Brain microvascular endothelial cell (primary cell): ENCODE data around the gene NLRP1.

ENCODE experiments used
- DNase-seq: peaks from one replicate; pipeline ENCODE4 v3.0.0-alpha.2; 2020
- H3K27ac ChIP-seq: fragments of 250-450 bp; sonication (Bioruptor Pico); 2 replicates; pipeline ENCODE4 v1.5.1; 2020; ENCODE audit warnings: mild to moderate bottlenecking, moderate library complexity
- H3K27me3 ChIP-seq: fragments of 250-450 bp; sonication (Bioruptor Pico); replicated peaks from 2 replicates; pipeline ENCODE4 v1.5.1; 2020; ENCODE audit warnings: mild to moderate bottlenecking
- H3K36me3 ChIP-seq: fragments of 250-450 bp; sonication (Bioruptor Pico); replicated peaks from 2 replicates; pipeline ENCODE4 v1.5.1; 2020; ENCODE audit warnings: mild to moderate bottlenecking
- H3K4me3 ChIP-seq: 2 replicates; pipeline ENCODE4 v1.5.1; 2011; ENCODE audit warnings: low read depth, mild to moderate bottlenecking, control low read depth, low read length, moderate library complexity
- CTCF ChIP-seq: IDR thresholded peaks from 2 replicates; pipeline ENCODE4 v1.5.1; 2011; ENCODE audit warnings: low read depth, mild to moderate bottlenecking, moderate library complexity, low read length, control low read depth, inconsistent platforms; ENCODE audit errors: missing control alignments
- in situ Hi-C: cut with HindIII; loops from 2 replicates; pipeline ENCODE4 v1.10.0; 2017; ENCODE audit warnings: low sequenced_read_pairs, low pct_ligation_motif_present

Gene NLRP1

GRCh38 chr17:5584383-5585286, at the start of gene NLRP1:
NLRP1 (minus strand) TSS chr17:5584509; CDS start chr17:5583957, 552 bp downstream.
- Histone ChIP-seq H3K4me3 (peak within 1 kb of the TSS; percentile 44), H3K27ac (peak within 1 kb of the TSS; percentile 50)
- in situ Hi-C loops, result loop anchor here (25.0 kb wide), 1 partner anchor 828 kb away; no protein-coding TSS in a partner anchor

GRCh38 chr17:5631958-5632590, 47.8 kb upstream of the NLRP1 start:
- Histone ChIP-seq H3K4me3 (no peak overlapping the region), H3K27ac (no peak overlapping the region), H3K27me3 (no peaks in the 10 kb centered on the region), H3K36me3 (no peaks in the 10 kb centered on the region)
- DNase-seq, result no peak
- in situ Hi-C loops, result no loop called here
- TF ChIP-seq CTCF, result no peak

More at GRCh38 chr17:5584383-5585286, at the start of gene NLRP1:
- DNase-seq, result peak; percentile 87
- Histone ChIP-seq H3K36me3 (no peaks in the 10 kb centered on the region), H3K27me3 (no peaks in the 10 kb centered on the region)
- TF ChIP-seq CTCF, result no peak

GRCh38 chr17:5630434-5630833, 46.1 kb upstream of the NLRP1 start:
- DNase-seq, result no peak
- no peak for TF ChIP-seq CTCF
- no peak overlapping the region for H3K4me3 ChIP-seq
- no peaks in the 10 kb centered on the region for H3K36me3 ChIP-seq
- no peaks in the 10 kb centered on the region for H3K27me3 ChIP-seq
- in situ Hi-C loops, result no loop called here
- H3K27ac ChIP-seq, result no peak overlapping the region

- Histone ChIP-seq H3K4me3 (no peak overlapping the region), H3K27me3 (no peaks in the 10 kb centered on the region), H3K36me3 (no peaks in the 10 kb centered on the region), H3K27ac (no peak overlapping the region)
- in situ Hi-C loops, result no loop called here
- TF ChIP-seq CTCF, result no peak
- DNase-seq, result no peak
Observed at GRCh38 chr17:5629128-5629527, 44.8 kb upstream of the NLRP1 start.

- Histone ChIP-seq H3K36me3 (no peaks in the 10 kb centered on the region), H3K27ac (no peak overlapping the region), H3K4me3 (no peak overlapping the region), H3K27me3 (no peaks in the 10 kb centered on the region)
- in situ Hi-C loops, result no loop called here
- no peak for TF ChIP-seq CTCF
- no peak for DNase-seq
Observed at GRCh38 chr17:5628262-5628661, 44.0 kb upstream of the NLRP1 start.
